GM20000 (cell line): ENCODE data around the gene SGPL1.

ENCODE experiments used
- DNase-seq: peaks from one replicate; pipeline ENCODE4 v3.0.0; 2012; ENCODE audit warnings: low spot score
- CTCF ChIP-seq: IDR thresholded peaks from 2 replicates; pipeline ENCODE4 v1.5.1; 2012; ENCODE audit warnings: mild to moderate bottlenecking, control low read depth; ENCODE audit errors: extremely low read depth, missing control alignments

SGPL1 gene

GRCh38 chr10:70905071-70906021, 89.6 kb downstream of the SGPL1 start:
- no peak for DNase-seq
- TF ChIP-seq CTCF, result no peak

GRCh38 chr10:70906031-70906783, 90.5 kb downstream of the SGPL1 start:
- TF ChIP-seq CTCF, result no peak
- DNase-seq, result no peak

GRCh38 chr10:70906953-70907636, 91.3 kb downstream of the SGPL1 start:
- no peak for TF ChIP-seq CTCF

GRCh38 chr10:70907637-70908405, 92.1 kb downstream of the SGPL1 start:
- DNase-seq, result no peak
- TF ChIP-seq CTCF, result no peak

More at GRCh38 chr10:70906953-70907636, 91.3 kb downstream of the SGPL1 start:
- no peak for DNase-seq

- TF ChIP-seq CTCF, result no peak
- DNase-seq, result no peak
These were observed 92.9 kb downstream of the SGPL1 start for GRCh38 chr10:70908406-70909296.

GRCh38 chr10:70909326-70909935, 93.7 kb downstream of the SGPL1 start:
- DNase-seq, result no peak
- no peak for TF ChIP-seq CTCF
